K562 (cell line): ENCODE measurements around the gene CHMP1A. TPM values are rescaled to one million over a fixed set of nuclear protein-coding genes. Genes with fewer than 3 reads are reported as not detected.

ENCODE experiments used
- ATAC-seq: fragments of 200-7000 bp; cut with Tn5 transposase; 3 replicates; pipeline ENCODE4 v1.9.1; 2020; ENCODE audit warnings: moderate library complexity
- BruUV-seq: library from RNA; stranded (reverse); fragments of 400-500 nt; replicated peaks from 2 replicates; lab custom pipeline; 2021; lab: Mats Ljungman, UMichigan
- CTCF ChIA-PET: fragments of 300-600 bp; formaldehyde crosslinking; extraction: SDS; loops from one replicate; lab custom pipeline; 2021; ENCODE audit warnings: low intra/inter-chr PET ratio; lab: Yijun Ruan, JAX
- POLR2A ChIA-PET: fragments of 300-600, 350-650 bp; sonication (Branson Sonifier 250); formaldehyde crosslinking; extraction: SDS; loops from one replicate; lab custom pipeline; 2021; ENCODE audit warnings: antibody characterized with exemption, inconsistent platforms; lab: Yijun Ruan, JAX
- DNase-seq, 4 experiments: peaks; one replicate each; pipeline versions ENCODE4 v3.0.0 to v3.0.0-alpha.2; 2011 to 2018; ENCODE audit warnings: low spot score in 3 of 4, mixed read lengths in 3 of 4; ENCODE audit errors: extremely low read depth in 1 of 4
- FAIRE-seq: peaks from 2 replicates; lab custom pipeline; 2011; peaks lifted over from hg19 to GRCh38; lab: Jason Lieb, UNC
- H2AFZ ChIP-seq: 2 replicates; pipeline ENCODE4 v1.6.0; 2011; ENCODE audit warnings: low read depth, low read length, control low read depth, inconsistent platforms
- H3K27ac ChIP-seq: fragments of 200-600 bp; 3 replicates; pipeline ENCODE4 v1.8.0; 2011; ENCODE audit warnings: low read depth, mild to moderate bottlenecking, control low read depth, inconsistent platforms, low read length, moderate library complexity, mixed read lengths; ENCODE audit errors: extremely low read depth
- H3K27me3 ChIP-seq, 2 experiments: fragments of 300-600 bp in 1 of 2; 2 replicates in 1 of 2; 3 replicates in 1 of 2; pipeline versions ENCODE4 v1.6.0 to v1.8.0; 2011; ENCODE audit warnings: inconsistent platforms in 2 of 2, low read length in 2 of 2, mild to moderate bottlenecking in 1 of 2, mixed read lengths in 1 of 2, moderate library complexity in 1 of 2; ENCODE audit not compliant: control insufficient read depth in 2 of 2, insufficient read depth in 2 of 2
- H3K36me3 ChIP-seq: fragments of 300-600 bp; 3 replicates; pipeline ENCODE4 v1.8.0; 2011; ENCODE audit warnings: mild to moderate bottlenecking, low read length, inconsistent platforms; ENCODE audit not compliant: control insufficient read depth, insufficient read depth
- H3K4me1 ChIP-seq, 2 experiments: fragments of 200-600 bp in 1 of 2; replicated peaks in 1 of 2; 2 replicates in 1 of 2; 3 replicates in 1 of 2; pipeline versions ENCODE4 v1.5.1 to v1.8.0; 2011; ENCODE audit warnings: inconsistent platforms in 2 of 2, low read length in 2 of 2, mild to moderate bottlenecking in 1 of 2, mixed read lengths in 1 of 2, moderate library complexity in 1 of 2; ENCODE audit not compliant: control insufficient read depth in 2 of 2, insufficient read depth in 2 of 2
- H3K4me2 ChIP-seq: 2 replicates; pipeline ENCODE4 v1.6.1; 2011; ENCODE audit warnings: low read length, control low read depth, inconsistent platforms, mixed read lengths; ENCODE audit not compliant: insufficient read depth
- H3K4me3 ChIP-seq: fragments of 200-600 bp; sonication (generic), shearing (Covaris generic); 2 replicates; pipeline ENCODE4 v1.5.1; 2016; ENCODE audit warnings: control low read depth, inconsistent platforms
- H3K79me2 ChIP-seq: fragments of 200-600 bp; 3 replicates; pipeline ENCODE4 v1.8.0; 2011; ENCODE audit warnings: low read length, inconsistent platforms; ENCODE audit not compliant: control insufficient read depth, insufficient read depth
- H3K9ac ChIP-seq, 2 experiments: 2 replicates each; pipeline versions ENCODE4 v1.6.0 to v1.6.1; 2011; ENCODE audit warnings: low read depth in 2 of 2, low read length in 2 of 2, control low read depth in 1 of 2, inconsistent platforms in 1 of 2, mild to moderate bottlenecking in 1 of 2, mixed read lengths in 1 of 2; ENCODE audit not compliant: insufficient read depth in 1 of 2
- H3K9me1 ChIP-seq: one replicate; pipeline ENCODE4 v1.6.0; 2011; ENCODE audit warnings: inconsistent platforms, mild to moderate bottlenecking, low read length, moderate library complexity; ENCODE audit not compliant: control insufficient read depth, insufficient read depth
- H3K9me3 ChIP-seq: replicated peaks from 2 replicates; pipeline ENCODE4 v1.5.1; 2011; ENCODE audit warnings: low read depth, low read length, inconsistent platforms; ENCODE audit not compliant: control insufficient read depth, insufficient read depth
- H4K20me1 ChIP-seq: replicated peaks from 2 replicates; pipeline ENCODE4 v1.6.1; 2011; ENCODE audit warnings: low read length, inconsistent platforms, mixed read lengths; ENCODE audit not compliant: control insufficient read depth, insufficient read depth
- ATF1 ChIP-seq, 2 experiments: fragments of 450-650 bp in 1 of 2; IDR thresholded peaks; 2 replicates each; pipeline ENCODE4 v1.6.1; 2016; ENCODE audit warnings: missing compliant biosample characterization in 1 of 2, missing genetic modification characterization in 1 of 2
- EP400 ChIP-seq: fragments of 450-650 bp; IDR thresholded peaks from 2 replicates; pipeline ENCODE4 v1.6.1; 2017; ENCODE audit warnings: antibody characterized with exemption, mild to moderate bottlenecking, moderate library complexity
- HDAC2 ChIP-seq: fragments of 450-650 bp; IDR thresholded peaks from 2 replicates; pipeline ENCODE4 v1.6.1; 2016; ENCODE audit warnings: mild to moderate bottlenecking
- NBN ChIP-seq: fragments of 450-650 bp; IDR thresholded peaks from 2 replicates; pipeline ENCODE4 v1.6.1; 2016; ENCODE audit warnings: low read depth, mild to moderate bottlenecking
- NONO ChIP-seq, 2 experiments: fragments of 200-400 bp in 1 of 2; fragments of 450-650 bp in 1 of 2; formaldehyde crosslinking in 1 of 2; IDR thresholded peaks; 2 replicates each; pipeline ENCODE4 v1.6.1; 2017; ENCODE audit warnings: low read depth in 2 of 2, mild to moderate bottlenecking in 2 of 2, moderate library complexity in 2 of 2, low read length in 1 of 2
- NR2C1 ChIP-seq, 2 experiments: fragments of 450-650 bp; IDR thresholded peaks; 2 replicates each; pipeline ENCODE4 v1.6.1; 2017; ENCODE audit warnings: mild to moderate bottlenecking in 2 of 2, antibody characterized with exemption in 1 of 2, inconsistent platforms in 1 of 2, missing compliant biosample characterization in 1 of 2, missing genetic modification characterization in 1 of 2
- PHF21A ChIP-seq: fragments of 450-650 bp; IDR thresholded peaks from 2 replicates; pipeline ENCODE4 v1.6.1; 2017; ENCODE audit warnings: low read depth, borderline replicate concordance
- RFX1 ChIP-seq: fragments of 450-650 bp; IDR thresholded peaks from 2 replicates; pipeline ENCODE4 v1.6.1; 2016; ENCODE audit warnings: mild to moderate bottlenecking, moderate library complexity
- SMAD3 ChIP-seq: fragments of 450-650 bp; formaldehyde crosslinking; conservative IDR thresholded peaks from 2 replicates; pipeline ENCODE4 v1.4.0; 2020; ENCODE audit warnings: mild to moderate bottlenecking
- ZBTB7A ChIP-seq: IDR thresholded peaks from 2 replicates; pipeline ENCODE4 v1.6.1; 2011; ENCODE audit warnings: low read depth, mild to moderate bottlenecking, low read length, moderate library complexity, borderline replicate concordance; ENCODE audit not compliant: control insufficient read depth
- ZKSCAN1 ChIP-seq: fragments of 150-350 bp; IDR thresholded peaks from 2 replicates; pipeline ENCODE4 v1.6.1; 2016; ENCODE audit warnings: low read depth, low read length
- ZNF696 ChIP-seq: fragments of 250-450 bp; sonication (Bioruptor Pico); conservative IDR thresholded peaks from 2 replicates; pipeline ENCODE4 v1.4.0; 2020; ENCODE audit warnings: mild to moderate bottlenecking, moderate library complexity
- WGBS: fragments of 100-300 bp; shearing (Covaris generic); methylation state at CpG from one replicate; pipeline ENCODE4 v1.1.6; 2016; ENCODE audit warnings: low coverage, mixed read lengths; ENCODE audit not compliant: insufficient coverage; ENCODE audit errors: missing lambda C conversion rate; 5-methylcytosine and 5-hydroxymethylcytosine counted together
- in situ Hi-C: fragments of 300-500 bp; cut with MboI; formaldehyde crosslinking; loops from 4 replicates; pipeline ENCODE4 v1.15.0; 2018; ENCODE audit warnings: inconsistent platforms, mixed read lengths
- intact Hi-C: fragments of 100-400 bp; cut with micrococcal nuclease; formaldehyde crosslinking; loops from 2 replicates; pipeline ENCODE4 v1.14.2; 2022
- polyA plus RNA-seq, 8 experiments: library from polyadenylated mRNA; depleted of rRNA in 4 of 8; stranded (reverse) in 5 of 8; unstranded in 3 of 8; fragments of >200 nt; fragmentation: Nextera tagmentation in 2 of 8; fragmentation: Illumina TruSeq in 1 of 8; extraction: Ambion mirVana in 2 of 8; extraction: Trizol in 1 of 8; gene quantifications; 2 replicates each; pipeline versions ENCODE4 v1.2.1 to v1.2.3, GENCODE V29; 2011 to 2014; ENCODE audit warnings: inconsistent platforms in 1 of 8, missing spikeins in 1 of 8
- total RNA-seq, 7 experiments: library from RNA; depleted of rRNA in 6 of 7; stranded (reverse); fragments of >200 nt in 6 of 7; fragmentation: Illumina TruSeq in 2 of 7; extraction: Trizol in 2 of 7; gene quantifications; 2 replicates each; pipeline versions ENCODE4 v1.2.1 to v1.2.3, GENCODE V29; 2011 to 2021; ENCODE audit warnings: low replicate concordance in 1 of 7

The CHMP1A gene
- total and polyA plus RNA-seq, 9 of the 15 experiments (the other 6 are each of a cell fraction or from before 2014, with no cell fraction given): 0.83 to 79.9 (median 45.2) TPM

GRCh38 chr16:89658221-89658879 lies 842 bp upstream of the CHMP1A start (continued):
- TF ChIP-seq ZKSCAN1 (no peak), PHF21A (no peak), EP400 (peak; percentile 1; the same call in 1 of the 2 replicates), NONO (IDR thresholded peaks at IDR 0.05; ENCODE audit: low read depth in 2 of 2, low read length in 1 of 2) (no peak), ATF1 (CRISPR knock-in tag; IDR thresholded peaks at IDR 0.05) (no peak), ATF1 (tag; IDR thresholded peaks at IDR 0.05) (0 out of 2 replicates have a peak, but pooled peaks have one; percentile 1), ZNF696 (CRISPR knock-in tag) (no peak), NBN (no peak), SMAD3 (0 out of 2 replicates have a peak, but pooled peaks have one; percentile 62), HDAC2 (peak; percentile 16; the same call in 1 of the 2 replicates)
- TF ChIP-seq, all 486 proteins: peak for 32

GRCh38 chr16:89656435-89657121 lies 930 bp downstream of the CHMP1A start:
- H3K27ac ChIP-seq: peak overlapping the region; percentile 82; the same call in 2 of the 3 replicates
- H3K27me3 ChIP-seq: no peaks in the 10 kb centered on the region
- DNase-seq (no peak), FAIRE-seq (no peak), ATAC-seq (no peak)
- POLR2A ChIA-PET: interaction anchor here (0.6 to 1.8 kb wide), 3 partner anchors 8 to 882 kb away, joined by 3 to 6 read pairs (median 5); no protein-coding TSS in a partner anchor
- peaks cover 7% of the 10 kb centered on the region for H3K9me1 ChIP-seq
- 54% methylated on average over 19 of the region's 32 CpGs for WGBS
- peaks cover 4% of the 10 kb centered on the region; the same call in 1 of the 2 replicates for H4K20me1 ChIP-seq
- peaks cover 4 to 51% of the 10 kb centered on the region in 2 experiments; a peak in 3 of 5 replicates for H3K4me1 ChIP-seq
- peaks cover 42% of the 10 kb centered on the region for H3K36me3 ChIP-seq
- H3K4me2 ChIP-seq: peak overlapping the region; percentile 87
- H2AFZ ChIP-seq: no peak overlapping the region
- TSS peak; percentile 43 for BruUV-seq
- TF ChIP-seq RFX1 (no peak), NR2C1 (IDR thresholded peaks at IDR 0.05) (0 out of 2 replicates have a peak, but pooled peaks have one; percentile 27), NR2C1 (tag; IDR thresholded peaks at IDR 0.05) (no peak), ZBTB7A (peak; percentile 14; the same call in 1 of the 2 replicates)
- TF ChIP-seq, all 486 proteins: peak for 2
- Histone ChIP-seq H3K9ac (peak overlapping the region; percentile 86 to 99; a peak in 3 of 4 replicates), H3K9me3 (no peaks in the 10 kb centered on the region; the same call in 1 of the 2 replicates), H3K79me2 (peaks cover 74% of the 10 kb centered on the region), H3K4me3 (peak overlapping the region; percentile 70)
- CTCF ChIA-PET: no interaction called here
- in situ Hi-C loops (no loop called here), intact Hi-C loops (no loop called here)
